GM12864 (cell line): ENCODE measurements around the gene LZTR1.

Experiments
- DNase-seq: peaks from one replicate; pipeline ENCODE4 v3.0.0-alpha.2; 2011; ENCODE audit warnings: low read depth
- H3K4me3 ChIP-seq: 2 replicates; pipeline ENCODE4 v1.5.1; 2011; ENCODE audit warnings: mild to moderate bottlenecking, low read depth, low read length, control low read depth
- TF ChIP-seq, protein P1 (sequence below): IDR thresholded peaks from 2 replicates; pipeline ENCODE4 v1.5.1; 2011; ENCODE audit warnings: low read depth, mild to moderate bottlenecking, moderate library complexity, low read length, control low read depth, inconsistent platforms; ENCODE audit errors: missing control alignments

The LZTR1 gene

DNA sequence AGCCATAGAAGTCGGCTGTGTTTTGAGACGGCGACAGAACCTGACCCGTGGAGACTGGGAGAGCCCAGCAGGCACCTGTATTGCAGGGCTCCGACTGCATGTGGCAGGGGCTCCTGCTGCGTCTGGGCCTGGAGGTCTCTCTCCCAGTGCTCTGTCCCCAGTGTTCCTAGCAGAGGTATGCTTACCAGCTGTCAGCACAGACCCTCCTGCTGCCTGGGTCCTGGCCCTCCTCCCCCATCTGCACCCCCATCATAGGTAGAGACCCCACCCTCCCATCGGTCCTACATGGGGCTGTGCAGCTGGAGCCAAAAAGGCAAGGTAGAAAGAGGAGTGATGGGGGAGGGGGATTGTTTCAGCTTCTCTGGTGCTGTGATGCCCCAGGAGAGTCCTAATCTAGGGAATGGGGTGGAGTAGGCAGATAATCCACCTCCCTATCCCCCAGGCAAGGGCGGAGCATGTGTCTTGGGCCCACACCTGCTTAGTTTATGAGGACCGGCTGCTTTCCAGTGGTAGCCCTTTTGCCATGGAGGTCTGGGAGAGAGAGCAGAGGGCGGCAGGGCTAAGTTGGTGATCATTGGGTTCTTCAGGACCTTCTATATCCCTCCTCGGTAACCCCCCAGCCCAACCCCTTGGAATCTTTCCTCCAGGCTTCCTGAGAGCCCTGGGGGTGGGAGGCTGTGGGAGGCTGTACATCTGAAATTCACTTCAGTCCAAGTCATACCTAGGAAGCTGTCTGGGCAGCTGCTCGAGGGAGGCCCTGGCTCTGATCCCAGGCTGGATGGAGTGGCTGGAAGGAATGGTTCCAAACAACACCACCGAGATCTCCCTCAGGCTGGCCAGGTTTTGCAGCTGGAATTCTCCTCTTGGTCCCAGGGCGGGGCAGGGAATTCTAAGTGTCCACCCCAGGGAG lies 44.9 kb downstream of the LZTR1 start:
- TF ChIP-seq, protein P1, sequence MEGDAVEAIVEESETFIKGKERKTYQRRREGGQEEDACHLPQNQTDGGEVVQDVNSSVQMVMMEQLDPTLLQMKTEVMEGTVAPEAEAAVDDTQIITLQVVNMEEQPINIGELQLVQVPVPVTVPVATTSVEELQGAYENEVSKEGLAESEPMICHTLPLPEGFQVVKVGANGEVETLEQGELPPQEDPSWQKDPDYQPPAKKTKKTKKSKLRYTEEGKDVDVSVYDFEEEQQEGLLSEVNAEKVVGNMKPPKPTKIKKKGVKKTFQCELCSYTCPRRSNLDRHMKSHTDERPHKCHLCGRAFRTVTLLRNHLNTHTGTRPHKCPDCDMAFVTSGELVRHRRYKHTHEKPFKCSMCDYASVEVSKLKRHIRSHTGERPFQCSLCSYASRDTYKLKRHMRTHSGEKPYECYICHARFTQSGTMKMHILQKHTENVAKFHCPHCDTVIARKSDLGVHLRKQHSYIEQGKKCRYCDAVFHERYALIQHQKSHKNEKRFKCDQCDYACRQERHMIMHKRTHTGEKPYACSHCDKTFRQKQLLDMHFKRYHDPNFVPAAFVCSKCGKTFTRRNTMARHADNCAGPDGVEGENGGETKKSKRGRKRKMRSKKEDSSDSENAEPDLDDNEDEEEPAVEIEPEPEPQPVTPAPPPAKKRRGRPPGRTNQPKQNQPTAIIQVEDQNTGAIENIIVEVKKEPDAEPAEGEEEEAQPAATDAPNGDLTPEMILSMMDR = no peak
- DNase-seq = no peak
- H3K4me3 ChIP-seq = no peak overlapping the region

DNA sequence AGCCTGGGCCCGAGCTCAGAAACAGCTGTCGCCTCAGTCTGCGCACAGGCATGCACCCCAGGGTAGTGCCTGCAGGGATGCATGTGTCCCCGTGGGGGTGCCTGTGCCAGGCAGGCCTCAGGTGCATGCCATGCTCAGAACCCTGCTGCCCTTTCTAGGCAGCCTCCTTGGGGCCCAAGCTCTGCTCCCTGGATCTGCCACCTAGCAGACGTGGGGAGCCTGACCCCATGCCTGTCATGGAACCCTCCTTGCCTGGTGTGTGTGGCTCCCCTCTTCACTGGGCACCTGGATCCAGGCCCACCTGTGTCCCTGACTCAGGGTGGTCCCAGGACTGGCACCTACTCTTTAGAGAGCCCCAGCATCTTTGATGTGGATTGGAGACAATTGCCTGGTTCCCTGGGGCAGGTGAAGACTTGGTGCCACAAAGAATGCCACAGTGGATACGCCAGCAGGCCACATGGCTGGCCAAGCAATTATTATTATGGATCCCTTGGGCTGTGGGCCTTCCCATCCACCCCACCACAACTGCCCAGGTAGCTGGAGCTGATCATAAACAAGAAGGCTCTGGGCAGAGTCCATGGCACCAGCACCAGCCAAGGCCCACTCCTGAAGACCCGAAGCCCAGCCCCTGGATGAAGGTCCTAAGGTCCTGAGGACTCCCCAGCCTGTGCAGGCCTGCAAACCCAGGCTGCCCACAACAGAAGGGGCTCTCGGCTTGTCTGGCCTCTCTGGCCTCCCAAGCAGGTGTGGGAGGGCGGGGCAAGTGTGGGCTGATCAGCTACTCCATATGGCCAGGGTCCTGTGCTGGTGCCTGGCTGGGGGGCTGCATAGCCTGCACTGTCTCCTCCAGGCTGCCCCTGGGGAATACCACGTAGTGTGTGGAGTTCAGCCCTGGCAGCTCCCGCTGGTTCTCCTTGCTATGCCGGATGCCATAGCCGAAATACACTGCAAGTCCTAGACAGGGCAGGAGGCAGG lies 46.5 kb downstream of the LZTR1 start:
- TF ChIP-seq, protein P1 = no peak
- no peak for DNase-seq

DNA sequence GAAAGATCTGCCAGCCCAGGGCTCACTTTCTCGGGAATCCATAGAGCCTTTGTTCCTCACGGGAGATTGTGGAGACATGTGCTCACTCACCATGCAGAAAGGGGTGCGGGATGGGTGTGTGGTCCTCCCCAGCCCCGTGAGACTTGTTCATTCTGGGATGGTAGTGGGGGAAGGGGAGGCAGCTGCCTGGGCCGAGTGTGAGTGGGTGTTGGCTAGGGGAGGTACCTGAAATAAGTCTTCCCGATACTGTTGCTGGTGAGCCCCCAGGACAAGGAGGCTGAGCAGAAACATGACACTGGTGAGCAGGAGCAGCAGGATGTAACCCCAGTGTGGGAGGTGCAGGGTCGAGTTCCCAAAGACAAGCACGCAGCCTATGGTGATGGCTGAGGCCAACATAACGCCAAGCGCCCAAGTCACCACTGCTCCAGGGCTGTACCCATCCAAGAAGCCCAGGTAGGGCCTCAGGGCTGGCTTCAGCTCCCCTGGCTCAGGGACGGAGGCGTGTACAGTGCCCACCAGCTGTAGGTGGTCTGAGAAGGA lies 47.5 kb downstream of the LZTR1 start:
- H3K4me3 ChIP-seq = no peak overlapping the region
- TF ChIP-seq, protein P1 = no peak
- DNase-seq = no peak

More for the DNA sequence above, 46.5 kb downstream of the LZTR1 start:
- H3K4me3 ChIP-seq = no peak overlapping the region

DNA sequence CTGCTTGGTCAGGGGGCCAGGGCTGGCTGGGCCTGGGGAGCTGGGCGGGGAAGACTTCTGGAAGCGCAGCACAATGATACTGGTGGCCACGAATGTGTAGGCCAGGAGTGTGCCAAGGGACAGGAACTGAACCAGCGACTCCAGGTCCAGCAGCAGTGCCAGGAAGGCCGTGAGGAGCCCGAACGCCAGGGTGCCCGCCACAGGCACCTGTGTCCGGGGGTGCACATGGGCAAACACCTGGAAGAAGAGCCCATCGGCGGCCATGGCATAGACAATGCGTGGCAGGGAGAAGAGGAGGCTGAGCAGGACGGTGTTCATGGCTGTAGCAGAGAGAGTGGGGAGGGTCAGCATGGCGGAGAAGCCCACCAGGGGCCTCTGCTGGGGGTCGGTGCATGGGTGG lies 47.9 kb downstream of the LZTR1 start:
- TF ChIP-seq, protein P1 = no peak
- DNase-seq = no peak
- H3K4me3 ChIP-seq = no peak overlapping the region

DNA sequence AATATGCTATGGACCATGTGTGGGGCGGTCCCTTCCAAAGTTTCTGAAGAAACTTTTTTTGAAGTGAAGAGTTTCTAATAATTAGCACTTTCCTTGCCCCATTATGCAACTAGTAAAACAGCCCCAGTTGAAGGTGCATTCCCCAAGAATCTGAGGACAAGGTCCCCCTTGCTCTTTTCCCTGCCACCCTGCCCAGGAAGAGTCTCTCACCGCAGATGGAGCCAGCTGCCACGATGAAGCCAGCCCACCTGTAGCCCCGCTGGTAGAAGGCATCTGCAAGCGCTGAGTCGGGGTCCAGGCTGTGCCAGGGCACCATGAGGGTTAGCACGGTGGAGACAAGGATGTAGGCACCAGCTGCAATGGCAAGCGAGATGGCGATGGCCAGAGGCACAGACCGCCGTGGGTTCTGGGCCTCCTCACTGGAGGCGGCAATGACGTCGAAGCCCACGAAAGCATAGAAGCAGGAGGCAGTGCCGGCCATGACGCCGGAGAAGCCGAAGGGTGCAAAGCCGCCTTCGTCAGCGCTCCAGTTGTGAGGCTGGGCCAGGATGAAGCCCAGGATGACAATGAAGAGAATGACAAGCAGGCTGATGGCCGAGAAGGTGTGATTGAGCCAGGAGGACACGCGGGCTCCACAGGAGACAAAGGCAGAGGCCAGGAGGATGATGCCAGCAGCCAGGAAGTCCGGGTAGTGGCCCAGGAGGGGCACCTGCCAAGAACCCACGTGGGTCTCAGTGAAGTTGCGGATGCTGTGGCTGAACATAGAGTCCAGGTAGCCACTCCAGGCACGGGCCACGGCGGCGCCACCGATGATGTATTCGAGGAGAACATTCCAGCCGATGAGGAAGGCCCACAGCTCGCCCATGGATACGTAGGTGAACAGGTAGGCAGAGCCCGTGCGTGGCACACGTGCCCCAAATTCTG lies 48.8 kb downstream of the LZTR1 start:
- TF ChIP-seq, protein P1 = no peak
- H3K4me3 ChIP-seq = no peak overlapping the region
- DNase-seq = no peak

DNA sequence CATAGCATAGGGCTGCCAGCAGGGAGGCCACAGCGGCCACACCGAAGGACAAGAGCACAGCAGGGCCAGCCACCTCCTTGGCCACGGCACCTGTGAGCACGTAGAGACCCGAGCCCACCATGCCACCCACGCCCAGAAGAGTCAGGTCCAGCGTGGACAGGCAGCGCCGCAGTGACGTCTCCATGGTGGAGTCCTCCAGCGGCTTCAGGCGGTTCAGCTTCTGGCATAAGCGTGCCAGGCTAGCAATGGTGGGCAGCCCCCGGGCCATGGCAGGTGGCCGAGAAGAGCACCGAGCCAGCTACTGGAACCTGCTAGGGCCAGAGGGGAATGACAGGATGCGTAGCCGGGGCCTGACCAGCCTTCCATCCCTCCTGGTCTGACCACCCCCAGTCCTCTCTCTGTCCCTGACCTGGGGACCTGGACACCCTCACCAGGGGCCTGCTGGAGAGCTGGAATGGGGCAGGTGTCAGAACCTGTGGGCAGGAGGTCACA lies 49.5 kb downstream of the LZTR1 start:
- TF ChIP-seq, protein P1 = no peak
- no peak overlapping the region for H3K4me3 ChIP-seq
- DNase-seq = no peak
